SK-N-SH treated with all-trans-retinoic acid at 6 μM for 48 hours (cell line): Measurements from ENCODE around the gene ZNF490.

Experiments used
- ARNTL ChIP-seq: fragments of 450-650 bp; formaldehyde crosslinking; IDR thresholded peaks from 2 replicates; pipeline ENCODE4 v1.5.0; 2020; ENCODE audit warnings: low read depth, mild to moderate bottlenecking, moderate library complexity, borderline replicate concordance
- BACH2 ChIP-seq: fragments of 250-450 bp; sonication (Bioruptor Pico); IDR thresholded peaks from 2 replicates; pipeline ENCODE4 v1.9.0; 2021; ENCODE audit warnings: mild to moderate bottlenecking, borderline replicate concordance
- CREB5 ChIP-seq: fragments of 250-450 bp; sonication (Bioruptor Pico); IDR thresholded peaks from 2 replicates; pipeline ENCODE4 v1.5.1; 2020; ENCODE audit warnings: low read depth, mild to moderate bottlenecking, moderate library complexity
- CSDC2 ChIP-seq: fragments of 250-450 bp; sonication (Bioruptor Pico); IDR thresholded peaks from 2 replicates; pipeline ENCODE4 v1.5.0; 2020; ENCODE audit warnings: mild to moderate bottlenecking, moderate library complexity
- CSRNP3 ChIP-seq: fragments of 250-450 bp; sonication (Bioruptor Pico); IDR thresholded peaks from 2 replicates; pipeline ENCODE4 v1.5.1; 2021; ENCODE audit warnings: mild to moderate bottlenecking, moderate library complexity
- ESRRG ChIP-seq: fragments of 250-450 bp; sonication (Bioruptor Pico); IDR thresholded peaks from 2 replicates; pipeline ENCODE4 v1.6.1; 2021; ENCODE audit warnings: mild to moderate bottlenecking
- GLIS3 ChIP-seq: fragments of 250-450 bp; sonication (Bioruptor Pico); IDR thresholded peaks from 2 replicates; pipeline ENCODE4 v1.5.0; 2020; ENCODE audit warnings: mild to moderate bottlenecking, moderate library complexity
- ISL1 ChIP-seq: fragments of 250-450 bp; sonication (Bioruptor Pico); IDR thresholded peaks from 2 replicates; pipeline ENCODE4 v2.1.2; 2022; ENCODE audit warnings: mild to moderate bottlenecking, moderate library complexity
- PATZ1 ChIP-seq: fragments of 250-450 bp; sonication (Bioruptor Pico); IDR thresholded peaks from 2 replicates; pipeline ENCODE4 v1.8.0; 2020; ENCODE audit warnings: mild to moderate bottlenecking, moderate library complexity, borderline replicate concordance
- RARB ChIP-seq: fragments of 250-450 bp; sonication (Bioruptor Pico); IDR thresholded peaks from 2 replicates; pipeline ENCODE4 v1.8.0; 2021; ENCODE audit warnings: mild to moderate bottlenecking, moderate library complexity
- ZC3H10 ChIP-seq: fragments of 250-450 bp; sonication (Bioruptor Pico); IDR thresholded peaks from 2 replicates; pipeline ENCODE4 v1.5.1; 2021; ENCODE audit warnings: mild to moderate bottlenecking, moderate library complexity
- ZNF565 ChIP-seq: fragments of 450-650 bp; formaldehyde crosslinking; conservative IDR thresholded peaks from 2 replicates; pipeline ENCODE4 v1.5.0; 2020; ENCODE audit warnings: low read depth, mild to moderate bottlenecking, moderate library complexity

GRCh38 chr19:12646551-12646950, 35.9 kb upstream of the ZNF490 start:
- TF ChIP-seq RARB (CRISPR knock-in tag) (no peak), PATZ1 (CRISPR knock-in tag) (no peak), ISL1 (no peak), CSRNP3 (CRISPR knock-in tag) (no peak), BACH2 (CRISPR knock-in tag) (no peak), CSDC2 (CRISPR knock-in tag) (no peak), ZNF565 (no peak), ESRRG (CRISPR knock-in tag) (no peak), ARNTL (no peak), ZC3H10 (no peak), CREB5 (CRISPR knock-in tag) (no peak), GLIS3 (no peak)
